ENCODE data around the gene GABBR2.

GABBR2 gene

DNA sequence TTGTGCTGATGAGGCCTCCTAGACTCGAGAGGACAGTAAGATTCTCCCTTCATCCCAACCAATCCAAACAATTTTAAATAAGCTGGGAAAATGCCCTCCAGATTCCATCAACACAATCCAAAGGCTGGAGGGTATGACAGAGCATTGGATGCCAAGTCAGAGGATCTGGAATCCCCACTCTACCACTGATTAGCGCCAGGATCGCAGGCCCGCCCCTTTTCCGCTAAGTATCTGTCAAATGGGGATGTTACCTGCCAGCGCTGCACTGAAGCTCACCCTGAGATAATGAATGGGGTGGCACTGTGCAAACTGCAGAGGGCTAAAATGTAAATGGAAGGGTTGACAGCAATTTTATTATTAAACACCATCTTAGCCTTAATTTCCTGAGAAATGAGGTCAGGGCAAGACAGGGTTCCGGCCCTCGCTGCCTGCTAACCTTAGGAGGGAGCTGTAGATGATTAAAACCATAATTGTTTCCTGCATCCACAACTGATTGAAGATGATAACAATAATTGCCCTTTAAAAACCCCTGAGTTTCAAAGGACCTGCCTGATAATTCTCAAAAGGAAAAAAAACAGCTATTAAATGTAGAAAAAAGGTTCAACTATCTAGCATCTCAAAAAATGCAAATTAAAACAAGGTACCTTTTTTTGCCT lies 31.6 kb upstream of the GABBR2 start:
- Histone ChIP-seq H3K79me2 (ENCODE audit: low read length) (no peaks in the 10 kb centered on the region), H3K4me3 (ENCODE audit: low read length) (no peak overlapping the region), H3K27ac (ENCODE audit: low read length) (no peak overlapping the region), H3K9ac (ENCODE audit: low read length) (no peak overlapping the region), H3K9me3 (replicated peaks; ENCODE audit: insufficient read depth, low read length) (no peaks in the 10 kb centered on the region), H3K9me2 (replicated peaks; ENCODE audit: insufficient read depth, low read length) (no peaks in the 10 kb centered on the region), H2AFZ (ENCODE audit: low read length) (no peak overlapping the region), H3F3A (ENCODE audit: insufficient read depth, low read length) (no peaks in the 10 kb centered on the region), H4K20me1 (ENCODE audit: insufficient read depth, low read length) (no peaks in the 10 kb centered on the region), H3K4me2 (ENCODE audit: low read depth, low read length) (no peak overlapping the region), H3K27me3 (replicated peaks; ENCODE audit: insufficient read depth, low read length) (no peaks in the 10 kb centered on the region), H3K4me1 (ENCODE audit: low read length) (no peaks in the 10 kb centered on the region), H3K36me3 (replicated peaks; ENCODE audit: insufficient read depth, low read length) (no peaks in the 10 kb centered on the region)
- TF ChIP-seq EZH2 (optimal IDR thresholded peaks at IDR 0.05; ENCODE audit: low read depth, low read length) (no peak), EZH2phosphoT487 (IDR thresholded peaks at IDR 0.05; ENCODE audit: low read length) (no peak)
- TF ChIP-seq, protein P1, sequence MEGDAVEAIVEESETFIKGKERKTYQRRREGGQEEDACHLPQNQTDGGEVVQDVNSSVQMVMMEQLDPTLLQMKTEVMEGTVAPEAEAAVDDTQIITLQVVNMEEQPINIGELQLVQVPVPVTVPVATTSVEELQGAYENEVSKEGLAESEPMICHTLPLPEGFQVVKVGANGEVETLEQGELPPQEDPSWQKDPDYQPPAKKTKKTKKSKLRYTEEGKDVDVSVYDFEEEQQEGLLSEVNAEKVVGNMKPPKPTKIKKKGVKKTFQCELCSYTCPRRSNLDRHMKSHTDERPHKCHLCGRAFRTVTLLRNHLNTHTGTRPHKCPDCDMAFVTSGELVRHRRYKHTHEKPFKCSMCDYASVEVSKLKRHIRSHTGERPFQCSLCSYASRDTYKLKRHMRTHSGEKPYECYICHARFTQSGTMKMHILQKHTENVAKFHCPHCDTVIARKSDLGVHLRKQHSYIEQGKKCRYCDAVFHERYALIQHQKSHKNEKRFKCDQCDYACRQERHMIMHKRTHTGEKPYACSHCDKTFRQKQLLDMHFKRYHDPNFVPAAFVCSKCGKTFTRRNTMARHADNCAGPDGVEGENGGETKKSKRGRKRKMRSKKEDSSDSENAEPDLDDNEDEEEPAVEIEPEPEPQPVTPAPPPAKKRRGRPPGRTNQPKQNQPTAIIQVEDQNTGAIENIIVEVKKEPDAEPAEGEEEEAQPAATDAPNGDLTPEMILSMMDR (IDR thresholded peaks at IDR 0.05; ENCODE audit: low read length): no peak
- DNase-seq: no peak

GRCh38 chr9:98738741-98739140 lies 30.0 kb upstream of the GABBR2 start:
- H3K36me3 ChIP-seq (replicated peaks; ENCODE audit: insufficient read depth, low read length): no peaks in the 10 kb centered on the region

DNA sequence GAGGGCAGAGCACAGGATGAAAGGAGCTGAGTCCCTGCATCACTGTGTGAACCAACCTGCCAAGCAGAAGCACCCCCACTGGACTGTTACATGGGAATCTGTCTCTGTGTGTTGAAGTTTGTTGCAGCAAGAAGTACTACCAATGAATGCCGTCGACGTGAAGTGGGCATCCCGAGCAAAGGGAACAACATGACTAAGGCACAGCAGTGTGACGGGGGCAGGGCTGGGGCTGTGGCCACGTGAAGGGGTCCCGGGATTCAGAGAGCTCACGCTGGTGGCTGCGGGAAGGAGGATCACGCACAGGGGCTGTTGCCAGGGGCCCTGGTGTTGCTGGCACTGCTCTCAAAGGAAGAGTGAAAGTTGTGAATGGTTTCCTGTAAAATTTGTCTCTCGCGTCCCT lies 27.5 kb upstream of the GABBR2 start:
- H3K9ac ChIP-seq (ENCODE audit: low read length): no peak overlapping the region
- H3K4me1 ChIP-seq (ENCODE audit: low read length): no peaks in the 10 kb centered on the region
- TF ChIP-seq EZH2 (optimal IDR thresholded peaks at IDR 0.05; ENCODE audit: low read depth, low read length) (no peak), EZH2phosphoT487 (IDR thresholded peaks at IDR 0.05; ENCODE audit: low read length) (no peak)
- TF ChIP-seq, protein P1 (IDR thresholded peaks at IDR 0.05; ENCODE audit: low read length): no peak
- no peaks in the 10 kb centered on the region for H3F3A ChIP-seq (ENCODE audit: insufficient read depth, low read length)
- no peaks in the 10 kb centered on the region for H3K36me3 ChIP-seq (replicated peaks; ENCODE audit: insufficient read depth, low read length)
- no peak overlapping the region for H3K4me3 ChIP-seq (ENCODE audit: low read length)
- H4K20me1 ChIP-seq (ENCODE audit: insufficient read depth, low read length): no peaks in the 10 kb centered on the region
- no peaks in the 10 kb centered on the region for H3K9me3 ChIP-seq (replicated peaks; ENCODE audit: insufficient read depth, low read length)
- H3K9me2 ChIP-seq (replicated peaks; ENCODE audit: insufficient read depth, low read length): no peaks in the 10 kb centered on the region
- H3K79me2 ChIP-seq (ENCODE audit: low read length): no peaks in the 10 kb centered on the region
- H3K4me2 ChIP-seq (ENCODE audit: low read depth, low read length): no peak overlapping the region
- no peak for DNase-seq
- H3K27me3 ChIP-seq (replicated peaks; ENCODE audit: insufficient read depth, low read length): no peaks in the 10 kb centered on the region
- H2AFZ ChIP-seq (ENCODE audit: low read length): no peak overlapping the region
- no peak overlapping the region for H3K27ac ChIP-seq (ENCODE audit: low read length)

More at GRCh38 chr9:98738741-98739140, 30.0 kb upstream of the GABBR2 start:
- H3K9me2 ChIP-seq (replicated peaks; ENCODE audit: insufficient read depth, low read length): no peaks in the 10 kb centered on the region
- no peak for DNase-seq
- no peaks in the 10 kb centered on the region for H3K79me2 ChIP-seq (ENCODE audit: low read length)
- no peaks in the 10 kb centered on the region for H3K4me1 ChIP-seq (ENCODE audit: low read length)
- no peak overlapping the region for H3K9ac ChIP-seq (ENCODE audit: low read length)
- H3K4me3 ChIP-seq (ENCODE audit: low read length): no peak overlapping the region
- H3K27me3 ChIP-seq (replicated peaks; ENCODE audit: insufficient read depth, low read length): no peaks in the 10 kb centered on the region
- no peak overlapping the region for H3K27ac ChIP-seq (ENCODE audit: low read length)
- H3K4me2 ChIP-seq (ENCODE audit: low read depth, low read length): no peak overlapping the region
- H2AFZ ChIP-seq (ENCODE audit: low read length): no peak overlapping the region
- H3K9me3 ChIP-seq (replicated peaks; ENCODE audit: insufficient read depth, low read length): no peaks in the 10 kb centered on the region
- no peaks in the 10 kb centered on the region for H3F3A ChIP-seq (ENCODE audit: insufficient read depth, low read length)
- TF ChIP-seq EZH2 (optimal IDR thresholded peaks at IDR 0.05; ENCODE audit: low read depth, low read length) (no peak), EZH2phosphoT487 (IDR thresholded peaks at IDR 0.05; ENCODE audit: low read length) (no peak)
- TF ChIP-seq, protein P1 (IDR thresholded peaks at IDR 0.05; ENCODE audit: low read length): no peak
- H4K20me1 ChIP-seq (ENCODE audit: insufficient read depth, low read length): no peaks in the 10 kb centered on the region

Data from MM.1S (cell line).